ENCODE measurements around the gene MORC4. TPM values are rescaled to one million over a fixed set of nuclear protein-coding genes. Genes with fewer than 3 reads are reported as not detected.

The MORC4 gene
- total and polyA plus RNA-seq, 2 of the 4 experiments (the other 2 are of a cell fraction): 17.5 to 34.2 TPM

GRCh38 chrX:106905064-106905708 lies 94.8 kb downstream of the MORC4 start:
- Histone ChIP-seq H2AK5ac (ENCODE audit: low read depth, low read length) (no peak overlapping the region), H3K9me1 (ENCODE audit: insufficient read depth, low read length) (no peaks in the 10 kb centered on the region), H2BK20ac (ENCODE audit: low read depth, low read length) (no peak overlapping the region), H2BK15ac (ENCODE audit: low read depth, low read length) (no peak overlapping the region), H4K8ac (ENCODE audit: low read depth in 2 of 2, low read length in 2 of 2) (no peak overlapping the region), H3K4me1 (ENCODE audit: control insufficient read depth, insufficient read depth, low read length) (no peaks in the 10 kb centered on the region), H3K4me2 (ENCODE audit: low read depth, low read length) (no peak overlapping the region), H2AK9ac (replicated peaks; ENCODE audit: low read depth, low read length, poor library complexity) (no peak overlapping the region), H4K91ac (ENCODE audit: insufficient read depth, low read depth, low read length) (no peak overlapping the region), H4K5ac (ENCODE audit: low read depth, low read length) (no peak overlapping the region), H3K4ac (ENCODE audit: low read depth, low read length) (no peak overlapping the region), H3K9ac (ENCODE audit: low read depth, low read length) (no peak overlapping the region), H3K4me3 (ENCODE audit: insufficient read depth, low read depth, low read length) (no peak overlapping the region), H3K27me3 (ENCODE audit: control insufficient read depth, insufficient read depth, low read length) (peaks cover 16% of the 10 kb centered on the region), H3K9me3 (ENCODE audit: control insufficient read depth, insufficient read depth, low read length) (no peaks in the 10 kb centered on the region), H2BK5ac (ENCODE audit: low read depth, low read length, poor library complexity, severe bottlenecking) (no peak overlapping the region), H3K18ac (ENCODE audit: low read depth, low read length) (no peak overlapping the region), H3K36me3 (ENCODE audit: control insufficient read depth, insufficient read depth, low read length) (no peaks in the 10 kb centered on the region), H3K14ac (replicated peaks; ENCODE audit: low read depth, low read length) (no peak overlapping the region), H3K27ac (ENCODE audit: insufficient read depth, low read length) (no peak overlapping the region), H3K79me1 (ENCODE audit: low read depth in 1 of 2, low read length in 2 of 2) (no peaks in the 10 kb centered on the region), H3K56ac (ENCODE audit: extremely low read depth, insufficient read depth, low read length) (no peak overlapping the region), H2BK120ac (ENCODE audit: low read depth, low read length) (no peak overlapping the region), H4K20me1 (ENCODE audit: insufficient read depth, low read length) (no peaks in the 10 kb centered on the region), H3K23ac (ENCODE audit: low read depth, low read length) (no peak overlapping the region), H2AFZ (replicated peaks; ENCODE audit: low read length, poor library complexity) (no peak overlapping the region)
- TF ChIP-seq POLR2A (IDR thresholded peaks at IDR 0.05; ENCODE audit: low read depth, low read length): no peak
- TF ChIP-seq, protein P1, sequence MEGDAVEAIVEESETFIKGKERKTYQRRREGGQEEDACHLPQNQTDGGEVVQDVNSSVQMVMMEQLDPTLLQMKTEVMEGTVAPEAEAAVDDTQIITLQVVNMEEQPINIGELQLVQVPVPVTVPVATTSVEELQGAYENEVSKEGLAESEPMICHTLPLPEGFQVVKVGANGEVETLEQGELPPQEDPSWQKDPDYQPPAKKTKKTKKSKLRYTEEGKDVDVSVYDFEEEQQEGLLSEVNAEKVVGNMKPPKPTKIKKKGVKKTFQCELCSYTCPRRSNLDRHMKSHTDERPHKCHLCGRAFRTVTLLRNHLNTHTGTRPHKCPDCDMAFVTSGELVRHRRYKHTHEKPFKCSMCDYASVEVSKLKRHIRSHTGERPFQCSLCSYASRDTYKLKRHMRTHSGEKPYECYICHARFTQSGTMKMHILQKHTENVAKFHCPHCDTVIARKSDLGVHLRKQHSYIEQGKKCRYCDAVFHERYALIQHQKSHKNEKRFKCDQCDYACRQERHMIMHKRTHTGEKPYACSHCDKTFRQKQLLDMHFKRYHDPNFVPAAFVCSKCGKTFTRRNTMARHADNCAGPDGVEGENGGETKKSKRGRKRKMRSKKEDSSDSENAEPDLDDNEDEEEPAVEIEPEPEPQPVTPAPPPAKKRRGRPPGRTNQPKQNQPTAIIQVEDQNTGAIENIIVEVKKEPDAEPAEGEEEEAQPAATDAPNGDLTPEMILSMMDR (conservative IDR thresholded peaks at IDR 0.05; ENCODE audit: low read depth, low read length): no peak
- TF ChIP-seq RFX5 (IDR thresholded peaks at IDR 0.05; ENCODE audit: low read depth, low read length): no peak
- TF ChIP-seq MAFK (IDR thresholded peaks at IDR 0.05; ENCODE audit: low read depth, low read length): no peak
- TF ChIP-seq USF2 (IDR thresholded peaks at IDR 0.05; ENCODE audit: low read depth, low read length): no peak
- TF ChIP-seq BHLHE40 (IDR thresholded peaks at IDR 0.05; ENCODE audit: low read depth, low read length): no peak
- BruUV-seq (replicated peaks): no TSS peak
- ChIA-PET POLR2A (ENCODE audit: unreplicated experiment) (no interaction called here), CTCF (interaction anchor here (1.0 kb wide), 1 partner anchor 11 kb away, joined by 3 read pairs; no protein-coding TSS in a partner anchor)
- WGBS, 2 experiments (ENCODE audit: extremely low coverage in 2 of 2, insufficient read length in 1 of 2): no CpG with 5 or more reads among the region's 5 CpGs
- in situ Hi-C loops (cut with MboI; ENCODE audit: low sequenced_read_pairs) (no loop called here), dilution Hi-C loops (cut with HindIII; ENCODE audit: low sequenced_read_pairs, unreplicated experiment) (no loop called here), intact Hi-C loops (cut with micrococcal nuclease) (no loop called here)
- ATAC-seq (ENCODE audit: low read depth) (no peak), DNase-seq (no peak)
